GM19099 (cell line): Measurements from ENCODE around the gene ZNF319.

Experiments used
- POLR2A ChIP-seq: IDR thresholded peaks from 3 replicates; pipeline ENCODE4 v1.6.1; 2011; ENCODE audit warnings: low read depth; ENCODE audit not compliant: insufficient read length; ENCODE audit errors: extremely low read depth

The ZNF319 gene

GRCh38 chr16:57962046-57962445 lies 38.4 kb downstream of the ZNF319 start:
- TF ChIP-seq POLR2A, result no peak

GRCh38 chr16:57961538-57961937 lies 38.9 kb downstream of the ZNF319 start:
- no peak for TF ChIP-seq POLR2A

GRCh38 chr16:57960826-57961472 lies 39.5 kb downstream of the ZNF319 start:
- no peak for TF ChIP-seq POLR2A

DNA sequence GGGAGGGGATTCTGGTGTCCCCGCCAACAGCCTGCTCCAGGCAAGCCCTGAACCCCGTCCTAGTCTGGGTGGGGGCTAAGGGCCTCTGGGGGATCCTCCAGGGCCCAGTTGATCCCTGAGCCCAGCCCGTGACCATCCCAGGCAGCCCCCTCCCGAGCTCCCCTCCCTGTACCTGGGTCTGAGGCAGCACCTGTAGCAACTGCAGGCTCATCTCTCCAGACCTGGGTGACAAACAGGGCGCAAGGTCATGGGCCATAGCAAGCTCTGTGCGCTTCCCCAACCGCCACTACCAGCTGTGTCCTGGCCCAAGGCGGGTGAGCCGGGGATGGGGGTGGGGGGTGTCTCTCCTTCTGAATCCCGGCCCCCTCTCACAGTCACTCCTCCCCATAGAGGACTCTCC lies 40.2 kb downstream of the ZNF319 start:
- no peak for TF ChIP-seq POLR2A

DNA sequence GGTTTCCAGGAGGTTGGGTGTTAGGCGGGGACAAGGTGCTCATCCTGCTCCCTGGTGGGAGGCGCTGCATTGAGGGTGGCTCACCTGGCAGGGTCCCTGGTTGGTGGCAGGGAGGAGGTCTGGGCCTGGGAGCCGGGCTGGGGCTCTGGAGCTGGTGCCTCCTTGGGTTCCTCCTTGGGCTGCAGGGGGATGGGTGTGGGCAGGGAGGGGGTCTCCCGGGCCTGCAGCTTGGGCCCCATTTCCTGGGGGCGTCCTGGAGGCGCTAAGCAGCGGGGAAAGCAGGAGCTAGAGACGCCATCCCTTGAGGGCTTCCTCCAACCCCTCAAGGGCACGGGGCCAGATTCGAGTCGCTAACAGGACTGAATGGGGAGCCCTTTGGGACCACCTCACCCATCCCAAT lies 40.7 kb downstream of the ZNF319 start:
- TF ChIP-seq POLR2A, result no peak

GRCh38 chr16:57959121-57959520 lies 41.4 kb downstream of the ZNF319 start:
- no peak for TF ChIP-seq POLR2A

- TF ChIP-seq POLR2A, result no peak
Observed at GRCh38 chr16:57958544-57958943, 41.9 kb downstream of the ZNF319 start.

- TF ChIP-seq POLR2A, result no peak
Observed at GRCh38 chr16:57957673-57958392, 42.6 kb downstream of the ZNF319 start.

GRCh38 chr16:57956924-57957672 lies 43.4 kb downstream of the ZNF319 start:
- TF ChIP-seq POLR2A, result no peak

DNA sequence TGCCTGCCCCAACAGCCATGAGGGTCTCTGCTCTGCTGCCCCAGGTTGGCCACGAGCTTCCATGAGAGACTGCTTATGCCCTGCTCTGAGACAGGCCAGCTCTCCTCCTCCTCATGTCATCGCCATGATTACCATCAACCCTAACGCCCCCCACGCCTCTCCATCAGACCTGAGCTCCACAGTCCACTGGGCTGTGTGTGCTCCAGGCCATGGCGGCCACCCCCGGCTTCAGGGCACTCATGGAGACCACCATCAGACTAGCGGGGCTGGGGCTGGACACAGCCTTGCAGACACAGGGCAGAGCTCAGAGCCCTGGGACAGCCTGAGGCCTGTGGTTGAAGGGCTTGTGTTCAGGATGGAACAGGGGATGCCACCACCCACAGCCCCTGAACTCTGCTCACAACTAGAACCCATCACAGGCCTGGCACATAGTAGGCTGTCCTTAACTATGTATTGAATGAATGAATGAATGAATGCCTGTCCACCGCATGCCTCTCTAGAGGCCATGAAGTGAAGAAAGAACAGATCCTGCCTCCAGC lies 44.1 kb downstream of the ZNF319 start:
- no peak for TF ChIP-seq POLR2A

DNA sequence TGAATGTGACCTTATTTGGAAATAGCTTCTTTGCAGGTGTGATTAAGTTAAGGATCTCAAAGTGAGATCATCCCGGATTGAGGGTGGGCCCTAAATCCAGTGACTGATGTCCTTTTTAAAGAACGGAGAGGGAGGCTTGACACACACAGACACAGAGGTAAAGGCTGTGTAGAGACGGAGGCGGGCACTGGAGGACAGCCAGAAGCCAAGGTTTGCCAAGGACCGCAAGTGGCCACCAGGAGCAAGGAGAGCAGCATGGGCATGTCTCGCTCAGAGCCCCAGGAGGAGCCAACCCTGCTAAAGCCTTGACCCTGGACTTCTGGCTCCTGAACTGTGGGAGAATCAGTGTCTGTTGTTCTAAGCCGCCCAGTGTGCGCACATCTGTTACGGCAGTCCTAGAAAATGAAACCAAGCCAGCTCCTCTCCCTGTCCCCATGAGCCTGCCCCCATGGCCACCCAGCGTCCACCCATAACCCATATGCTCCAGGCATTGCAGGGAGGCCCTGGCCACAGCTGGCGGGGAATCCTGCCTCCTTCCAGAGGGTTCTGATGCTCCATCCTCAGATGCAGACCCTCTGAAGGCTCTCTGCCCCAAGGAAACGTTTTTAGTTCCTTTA lies 44.8 kb downstream of the ZNF319 start:
- no peak for TF ChIP-seq POLR2A

- no peak for TF ChIP-seq POLR2A
Observed at GRCh38 chr16:57953857-57954256, 46.6 kb downstream of the ZNF319 start.

GRCh38 chr16:57952909-57953308 lies 47.6 kb downstream of the ZNF319 start:
- no peak for TF ChIP-seq POLR2A

- TF ChIP-seq POLR2A, result no peak
Observed at GRCh38 chr16:57951204-57951960, 49.1 kb downstream of the ZNF319 start.

- no peak for TF ChIP-seq POLR2A
Observed at GRCh38 chr16:57950382-57950781, 50.1 kb downstream of the ZNF319 start.

DNA sequence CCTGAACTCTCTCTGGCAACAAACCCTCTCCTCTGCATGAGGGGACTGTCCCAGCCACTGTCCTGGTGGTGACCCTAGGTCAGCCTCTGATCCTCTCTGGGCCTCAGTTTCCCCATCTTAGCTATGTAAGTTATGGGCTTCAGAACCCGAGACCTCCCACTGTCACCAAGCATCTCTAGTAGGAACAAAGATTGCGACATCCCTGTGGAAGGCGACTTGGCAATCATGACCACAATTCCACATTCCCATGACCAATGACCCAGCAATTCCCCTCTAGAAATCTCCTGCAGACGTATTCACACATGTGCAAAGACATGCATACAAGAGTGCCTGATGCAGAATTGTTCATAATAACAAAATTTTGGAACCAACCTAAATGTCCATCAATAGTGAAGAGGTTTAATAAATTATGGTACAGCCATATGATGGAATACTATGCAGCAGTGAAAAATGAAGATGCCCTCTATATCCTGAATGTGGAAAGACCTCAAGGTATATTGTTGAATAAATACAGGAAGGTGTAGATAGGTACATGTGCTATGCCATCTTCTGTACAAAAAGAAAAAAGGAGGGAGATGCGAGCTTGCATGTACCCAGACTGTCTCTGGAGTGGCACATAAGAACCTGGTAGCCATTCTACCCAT lies 50.8 kb downstream of the ZNF319 start:
- no peak for TF ChIP-seq POLR2A
